Astrocyte (in vitro differentiated cells and primary cell): ENCODE measurements around the gene DCUN1D4.

Source experiments
- EZH2 ChIP-seq: IDR thresholded peaks from 2 replicates; pipeline ENCODE4 v1.6.1; 2012; ENCODE audit warnings: mild to moderate bottlenecking, low read length, inconsistent platforms; ENCODE audit not compliant: insufficient read depth
- TF ChIP-seq, protein P1 (sequence below): IDR thresholded peaks from 2 replicates; pipeline ENCODE4 v1.5.1; 2011; ENCODE audit warnings: low read depth, mild to moderate bottlenecking, inconsistent platforms, low read length, moderate library complexity; ENCODE audit not compliant: insufficient read depth

DNA sequence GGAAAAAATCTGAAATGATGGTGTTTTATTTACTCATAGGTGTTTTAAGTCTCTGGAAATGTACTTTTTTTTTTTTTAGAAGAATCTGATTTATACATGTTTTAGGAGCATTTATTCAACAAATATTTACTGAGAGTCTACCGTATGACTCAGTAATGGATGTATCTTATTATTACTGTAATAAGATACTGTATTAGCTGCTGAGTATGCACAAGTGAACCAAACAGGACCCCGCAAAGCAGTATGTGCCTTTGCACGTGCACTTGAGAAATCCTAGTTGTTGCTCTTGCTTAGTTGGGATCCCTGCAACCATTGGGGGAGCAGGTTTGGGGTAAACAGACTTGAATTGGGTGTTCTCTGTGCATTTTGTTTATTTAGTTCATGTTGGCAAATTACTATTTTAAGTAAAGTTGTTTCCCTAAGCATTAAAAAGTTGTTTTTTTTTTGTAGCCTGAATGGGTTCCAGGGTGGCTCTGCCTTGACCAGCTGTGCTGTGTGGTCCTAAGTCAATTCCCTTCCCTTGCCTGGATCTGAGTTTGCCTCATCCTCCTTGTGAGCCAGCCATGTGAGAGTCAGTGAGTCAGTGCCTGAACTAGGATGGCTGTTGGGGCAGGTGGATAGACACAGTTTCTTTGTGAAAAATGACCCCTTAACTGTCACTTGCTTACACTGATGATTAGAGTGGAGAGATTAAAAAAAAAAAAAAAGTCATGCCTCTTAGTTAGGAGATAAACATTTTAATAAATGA, 27.7 kb downstream of the DCUN1D4 start:
- TF ChIP-seq EZH2 = no peak
- TF ChIP-seq, protein P1, sequence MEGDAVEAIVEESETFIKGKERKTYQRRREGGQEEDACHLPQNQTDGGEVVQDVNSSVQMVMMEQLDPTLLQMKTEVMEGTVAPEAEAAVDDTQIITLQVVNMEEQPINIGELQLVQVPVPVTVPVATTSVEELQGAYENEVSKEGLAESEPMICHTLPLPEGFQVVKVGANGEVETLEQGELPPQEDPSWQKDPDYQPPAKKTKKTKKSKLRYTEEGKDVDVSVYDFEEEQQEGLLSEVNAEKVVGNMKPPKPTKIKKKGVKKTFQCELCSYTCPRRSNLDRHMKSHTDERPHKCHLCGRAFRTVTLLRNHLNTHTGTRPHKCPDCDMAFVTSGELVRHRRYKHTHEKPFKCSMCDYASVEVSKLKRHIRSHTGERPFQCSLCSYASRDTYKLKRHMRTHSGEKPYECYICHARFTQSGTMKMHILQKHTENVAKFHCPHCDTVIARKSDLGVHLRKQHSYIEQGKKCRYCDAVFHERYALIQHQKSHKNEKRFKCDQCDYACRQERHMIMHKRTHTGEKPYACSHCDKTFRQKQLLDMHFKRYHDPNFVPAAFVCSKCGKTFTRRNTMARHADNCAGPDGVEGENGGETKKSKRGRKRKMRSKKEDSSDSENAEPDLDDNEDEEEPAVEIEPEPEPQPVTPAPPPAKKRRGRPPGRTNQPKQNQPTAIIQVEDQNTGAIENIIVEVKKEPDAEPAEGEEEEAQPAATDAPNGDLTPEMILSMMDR = no peak
